PFSK-1 (cell line): ENCODE data around the gene GNG7.

Experiments used
- FOXP2 ChIP-seq: optimal IDR thresholded peaks from 2 replicates; pipeline ENCODE3; 2011; ENCODE audit warnings: borderline replicate concordance, control low read depth, inconsistent platforms; ENCODE audit not compliant: insufficient read depth; ENCODE audit errors: extremely low read length, extremely low read depth
- POLR2AphosphoS5 ChIP-seq: IDR thresholded peaks from 2 replicates; pipeline ENCODE4 v1.6.1; 2012; ENCODE audit warnings: low read depth, mild to moderate bottlenecking, control low read depth, low read length, moderate library complexity
- REST ChIP-seq, 2 experiments: IDR thresholded peaks; 2 replicates each; pipeline versions ENCODE4 v1.6.1 to v1.8.0; 2011 to 2012; ENCODE audit warnings: low read depth in 2 of 2, low read length in 2 of 2, control low read depth in 1 of 2, inconsistent platforms in 1 of 2, mild to moderate bottlenecking in 1 of 2, moderate library complexity in 1 of 2; ENCODE audit not compliant: insufficient read depth in 1 of 2
- TAF1 ChIP-seq: IDR thresholded peaks from 2 replicates; pipeline ENCODE4 v1.6.1; 2012; ENCODE audit warnings: low read length, control low read depth, borderline replicate concordance; ENCODE audit not compliant: insufficient read depth

- TF ChIP-seq FOXP2 = no peak
- no peak for TF ChIP-seq POLR2AphosphoS5
- no peak for TF ChIP-seq REST (IDR thresholded peaks at IDR 0.05; ENCODE audit: insufficient read depth in 1 of 2, low read depth in 2 of 2, low read length in 2 of 2)
- TF ChIP-seq TAF1 = no peak
Observed at GRCh38 chr19:2494084-2494446, 208.4 kb downstream of the GNG7 start.
